Omental fat pad (tissue), 4 donors: Measurements from ENCODE around the gene FABP6. TPM values are rescaled to one million over a fixed set of nuclear protein-coding genes. Genes with fewer than 3 reads are reported as not detected.

Experiments
- ATAC-seq: fragments of 150-250 bp; one replicate; pipeline ENCODE4 v1.9.1; 2016; ENCODE audit warnings: mild to moderate bottlenecking, moderate library complexity; ENCODE audit not compliant: low FRiP score
- DNase-seq: peaks from one replicate; pipeline ENCODE4 v3.0.0-alpha.2; 2019; ENCODE audit warnings: low spot score
- total RNA-seq, 4 donors: library from RNA; depleted of rRNA; stranded (reverse); fragments of >200 nt; gene quantifications; one replicate each; pipeline ENCODE4 v1.1.0, GENCODE V29; 2016
- TF ChIP-seq, protein P1 (sequence below), 3 donors: fragments of 450-650 bp; IDR thresholded peaks; one replicate each; pipeline ENCODE4 v1.5.1; 2016 to 2017; ENCODE audit warnings: antibody characterized with exemption in 3 of 3, mild to moderate bottlenecking in 3 of 3, moderate library complexity in 2 of 3

FABP6 gene
- total RNA-seq, 4 donors from 2014 or later = not detected

GRCh38 chr5:160251406-160252155 lies 22.3 kb downstream of the FABP6 start:
- no peak for DNase-seq
- TF ChIP-seq, protein P1, sequence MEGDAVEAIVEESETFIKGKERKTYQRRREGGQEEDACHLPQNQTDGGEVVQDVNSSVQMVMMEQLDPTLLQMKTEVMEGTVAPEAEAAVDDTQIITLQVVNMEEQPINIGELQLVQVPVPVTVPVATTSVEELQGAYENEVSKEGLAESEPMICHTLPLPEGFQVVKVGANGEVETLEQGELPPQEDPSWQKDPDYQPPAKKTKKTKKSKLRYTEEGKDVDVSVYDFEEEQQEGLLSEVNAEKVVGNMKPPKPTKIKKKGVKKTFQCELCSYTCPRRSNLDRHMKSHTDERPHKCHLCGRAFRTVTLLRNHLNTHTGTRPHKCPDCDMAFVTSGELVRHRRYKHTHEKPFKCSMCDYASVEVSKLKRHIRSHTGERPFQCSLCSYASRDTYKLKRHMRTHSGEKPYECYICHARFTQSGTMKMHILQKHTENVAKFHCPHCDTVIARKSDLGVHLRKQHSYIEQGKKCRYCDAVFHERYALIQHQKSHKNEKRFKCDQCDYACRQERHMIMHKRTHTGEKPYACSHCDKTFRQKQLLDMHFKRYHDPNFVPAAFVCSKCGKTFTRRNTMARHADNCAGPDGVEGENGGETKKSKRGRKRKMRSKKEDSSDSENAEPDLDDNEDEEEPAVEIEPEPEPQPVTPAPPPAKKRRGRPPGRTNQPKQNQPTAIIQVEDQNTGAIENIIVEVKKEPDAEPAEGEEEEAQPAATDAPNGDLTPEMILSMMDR (IDR thresholded peaks at IDR 0.05) = no peak
- no peak for ATAC-seq

GRCh38 chr5:160252916-160253315 lies 23.6 kb downstream of the FABP6 start:
- ATAC-seq (no peak), DNase-seq (no peak)
- TF ChIP-seq, protein P1 (IDR thresholded peaks at IDR 0.05) = no peak

- TF ChIP-seq, protein P1 (IDR thresholded peaks at IDR 0.05) = no peak
- ATAC-seq (no peak), DNase-seq (no peak)
Observed at GRCh38 chr5:160253441-160253840, 24.1 kb downstream of the FABP6 start.

DNA sequence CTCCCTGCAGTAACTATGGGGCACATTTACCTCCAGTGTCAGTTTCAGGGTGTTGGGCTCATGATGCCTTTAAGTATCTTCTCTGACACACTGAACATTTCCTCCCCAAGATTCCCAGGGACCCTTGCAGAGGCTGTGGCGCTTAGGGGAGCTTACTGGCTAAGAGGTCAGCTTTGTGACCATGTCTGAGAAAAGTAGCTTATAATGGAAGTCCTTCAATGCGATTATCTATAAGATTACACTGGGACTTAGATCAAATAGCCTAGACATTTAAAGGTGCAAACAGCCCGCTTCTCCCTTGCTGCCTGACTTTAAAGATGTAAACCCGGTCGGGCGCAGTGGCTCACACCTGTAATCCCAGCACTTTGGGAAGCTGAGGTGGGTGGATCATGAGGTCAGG lies 25.4 kb downstream of the FABP6 start:
- no peak for DNase-seq
- TF ChIP-seq, protein P1 (IDR thresholded peaks at IDR 0.05) = no peak
- ATAC-seq = no peak

- ATAC-seq (no peak), DNase-seq (no peak)
- TF ChIP-seq, protein P1 (IDR thresholded peaks at IDR 0.05) = no peak
Observed at GRCh38 chr5:160259341-160259740, 30.0 kb downstream of the FABP6 start.

DNA sequence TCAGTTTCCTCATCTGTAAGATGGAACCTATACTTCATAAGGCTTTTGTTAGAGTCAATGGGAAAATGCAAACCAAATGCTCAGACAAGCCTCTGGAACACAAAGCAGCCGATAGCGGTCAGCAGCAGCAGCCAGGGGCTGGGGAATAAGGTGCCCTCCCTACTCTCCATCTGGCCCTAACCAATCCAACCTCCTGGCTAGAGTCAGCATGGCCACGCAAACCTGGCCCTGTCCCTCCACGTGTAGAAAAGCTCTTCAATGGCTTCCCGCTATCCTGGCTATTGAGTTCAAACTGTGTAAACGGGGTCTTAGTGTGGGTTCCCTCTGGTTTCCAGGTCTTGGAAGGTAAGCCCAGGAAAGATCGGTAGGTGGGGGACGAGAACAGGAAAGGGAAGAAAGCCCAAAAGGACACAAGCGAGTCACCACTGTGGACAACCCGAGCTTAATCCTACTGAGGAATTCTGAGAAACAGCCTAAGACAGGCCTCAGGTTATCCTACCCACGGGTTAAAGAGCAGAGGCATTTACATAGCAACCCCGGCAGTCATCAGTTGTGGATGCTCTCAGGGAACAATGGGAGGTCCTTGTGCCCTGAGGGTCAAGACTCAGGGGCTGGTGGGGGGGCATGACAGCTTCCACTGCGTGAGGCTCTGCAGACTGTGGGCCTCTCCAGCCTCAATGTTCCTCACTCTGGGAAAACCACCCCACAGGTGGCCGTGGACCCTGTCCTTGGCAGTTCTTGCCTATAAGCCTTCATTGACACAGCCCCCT lies 30.9 kb downstream of the FABP6 start:
- ATAC-seq (no peak), DNase-seq (no peak)
- TF ChIP-seq, protein P1 (IDR thresholded peaks at IDR 0.05) = no peak
